GM23338 (cell line): ENCODE data around the gene SRXN1. TPM values are rescaled to one million over a fixed set of nuclear protein-coding genes. Genes with fewer than 3 reads are reported as not detected.
A peak's percentile ranks its signal among the peaks of the same experiment; 100 is the strongest.

Source experiments
- ATAC-seq: fragments of 200-7000 bp; cut with Tn5 transposase; 3 replicates; pipeline ENCODE4 v1.9.1; 2020
- DNase-seq: peaks from one replicate; pipeline ENCODE4 v3.0.0-alpha.2; 2015; ENCODE audit warnings: low spot score
- H2AFZ ChIP-seq: fragments of 200-600 bp; sonication (generic); 2 replicates; pipeline ENCODE4 v1.8.0; 2016; ENCODE audit warnings: antibody characterized with exemption, mild to moderate bottlenecking, moderate library complexity
- H3F3A ChIP-seq: fragments of 200-600 bp; sonication (generic); replicated peaks from 2 replicates; pipeline ENCODE4 v1.8.0; 2017; ENCODE audit warnings: antibody characterized with exemption, mixed run types, low read depth
- H3K27ac ChIP-seq: fragments of 200-600 bp; sonication (generic); 2 replicates; pipeline ENCODE4 v1.6.1; 2016; ENCODE audit warnings: low read depth
- H3K27me3 ChIP-seq: fragments of 200-600 bp; sonication (generic); 2 replicates; pipeline ENCODE4 v1.8.0; 2016; ENCODE audit warnings: mild to moderate bottlenecking, mixed run types, moderate library complexity; ENCODE audit not compliant: insufficient read depth
- H3K36me3 ChIP-seq: fragments of 200-600 bp; sonication (generic); 2 replicates; pipeline ENCODE4 v1.8.0; 2016; ENCODE audit warnings: mild to moderate bottlenecking; ENCODE audit not compliant: insufficient read depth
- H3K4me1 ChIP-seq: fragments of 200-600 bp; sonication (generic); 2 replicates; pipeline ENCODE4 v1.8.0; 2016; ENCODE audit warnings: mild to moderate bottlenecking, moderate library complexity; ENCODE audit not compliant: insufficient read depth
- H3K4me2 ChIP-seq: fragments of 200-600 bp; sonication (generic); 2 replicates; pipeline ENCODE4 v1.7.1; 2017; ENCODE audit warnings: mixed run types
- H3K4me3 ChIP-seq: fragments of 200-600 bp; sonication (generic); 2 replicates; pipeline ENCODE4 v1.6.1; 2016; ENCODE audit warnings: mixed run types
- H3K79me2 ChIP-seq: fragments of 200-600 bp; sonication (generic); replicated peaks from 2 replicates; pipeline ENCODE4 v1.8.0; 2017; ENCODE audit warnings: mild to moderate bottlenecking; ENCODE audit not compliant: insufficient read depth
- H3K9me2 ChIP-seq: fragments of 200-600 bp; sonication (generic); 2 replicates; pipeline ENCODE4 v1.8.0; 2017; ENCODE audit not compliant: insufficient read depth
- H4K20me1 ChIP-seq: fragments of 200-600 bp; sonication (generic); replicated peaks from 2 replicates; pipeline ENCODE4 v1.8.0; 2017; ENCODE audit warnings: mild to moderate bottlenecking; ENCODE audit not compliant: insufficient read depth
- H3K27ac Mint-ChIP-seq: 2 replicates; pipeline ENCODE4 v1.8.0; 2020; ENCODE audit warnings: inconsistent platforms, mild to moderate bottlenecking, moderate library complexity, mixed read lengths
- H3K27me3 Mint-ChIP-seq: 3 replicates; pipeline ENCODE4 v1.8.0; 2022; ENCODE audit warnings: low read depth, mild to moderate bottlenecking, moderate library complexity, mixed read lengths, inconsistent platforms; ENCODE audit not compliant: insufficient read depth, poor library complexity
- H3K36me3 Mint-ChIP-seq: 3 replicates; pipeline ENCODE4 v1.8.0; 2021; ENCODE audit warnings: low read depth, mild to moderate bottlenecking, inconsistent platforms, moderate library complexity, mixed read lengths
- H3K4me1 Mint-ChIP-seq: 3 replicates; pipeline ENCODE4 v1.8.0; 2020; ENCODE audit warnings: mild to moderate bottlenecking, inconsistent platforms, mixed read lengths
- H3K4me3 Mint-ChIP-seq: 3 replicates; pipeline ENCODE4 v1.8.0; 2021; ENCODE audit warnings: moderate library complexity, mild to moderate bottlenecking, inconsistent platforms, mixed read lengths
- H3K9me3 Mint-ChIP-seq: 3 replicates; pipeline ENCODE4 v1.8.0; 2020; ENCODE audit warnings: moderate library complexity, mild to moderate bottlenecking, inconsistent platforms, mixed read lengths
- ZNF114 ChIP-seq: fragments of 250-450 bp; sonication (Bioruptor Pico); IDR thresholded peaks from 2 replicates; pipeline ENCODE4 v1.5.0; 2020; ENCODE audit warnings: mild to moderate bottlenecking, moderate library complexity
- polyA plus RNA-seq: library from polyadenylated mRNA; unstranded; fragments of >200 nt; fragmentation: Nextera tagmentation; extraction: Ambion mirVana; gene quantifications from 2 replicates; pipeline ENCODE4 v1.2.1, GENCODE V29; 2016
- total RNA-seq: library from RNA; depleted of rRNA; stranded (reverse); fragments of >200 nt; shearing (Covaris generic); gene quantifications from 2 replicates; pipeline ENCODE4 v1.2.3, GENCODE V29; 2014
- TF ChIP-seq, protein P1 (sequence below): fragments of 250-450 bp; sonication (Bioruptor Pico); IDR thresholded peaks from 2 replicates; pipeline ENCODE4 v1.5.0; 2020; ENCODE audit warnings: mild to moderate bottlenecking, moderate library complexity
- TF ChIP-seq, protein P2 (sequence below): IDR thresholded peaks from 2 replicates; pipeline ENCODE4 v1.6.1; 2016; ENCODE audit warnings: antibody characterized with exemption
- TF ChIP-seq, protein P3 (sequence below), 2 experiments: fragments of 200-600 bp in 1 of 2; sonication (generic) in 1 of 2; conservative IDR thresholded peaks; 2 replicates each; pipeline versions ENCODE4 v1.5.1 to v1.6.1; 2016 to 2017; ENCODE audit warnings: antibody characterized with exemption in 2 of 2, low read depth in 2 of 2, mild to moderate bottlenecking in 2 of 2, moderate library complexity in 1 of 2

SRXN1 gene
- total and polyA plus RNA-seq, 2 experiments from 2014 or later: 8.4 to 26.6 TPM

DNA sequence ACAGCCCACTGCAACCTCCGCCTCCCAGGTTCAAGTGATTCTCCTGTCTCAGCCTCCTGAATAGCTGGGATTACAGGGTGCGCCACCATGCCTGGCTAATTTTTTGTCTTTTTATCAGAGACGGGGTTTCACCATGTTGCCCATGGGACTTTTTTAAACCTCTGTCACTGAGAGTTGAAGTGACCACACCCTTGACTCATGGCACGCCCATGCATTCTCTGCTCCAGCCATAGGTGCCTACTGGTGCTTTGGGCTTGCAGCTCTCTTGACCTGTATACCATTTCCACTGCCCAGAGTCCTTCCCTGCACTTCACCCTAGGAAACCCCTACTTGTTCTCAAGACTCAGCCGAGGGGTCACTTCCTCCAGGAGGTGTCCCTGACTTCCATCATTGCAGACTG is 25.0 kb upstream of the SRXN1 start (continued):
- TF ChIP-seq, protein P1, sequence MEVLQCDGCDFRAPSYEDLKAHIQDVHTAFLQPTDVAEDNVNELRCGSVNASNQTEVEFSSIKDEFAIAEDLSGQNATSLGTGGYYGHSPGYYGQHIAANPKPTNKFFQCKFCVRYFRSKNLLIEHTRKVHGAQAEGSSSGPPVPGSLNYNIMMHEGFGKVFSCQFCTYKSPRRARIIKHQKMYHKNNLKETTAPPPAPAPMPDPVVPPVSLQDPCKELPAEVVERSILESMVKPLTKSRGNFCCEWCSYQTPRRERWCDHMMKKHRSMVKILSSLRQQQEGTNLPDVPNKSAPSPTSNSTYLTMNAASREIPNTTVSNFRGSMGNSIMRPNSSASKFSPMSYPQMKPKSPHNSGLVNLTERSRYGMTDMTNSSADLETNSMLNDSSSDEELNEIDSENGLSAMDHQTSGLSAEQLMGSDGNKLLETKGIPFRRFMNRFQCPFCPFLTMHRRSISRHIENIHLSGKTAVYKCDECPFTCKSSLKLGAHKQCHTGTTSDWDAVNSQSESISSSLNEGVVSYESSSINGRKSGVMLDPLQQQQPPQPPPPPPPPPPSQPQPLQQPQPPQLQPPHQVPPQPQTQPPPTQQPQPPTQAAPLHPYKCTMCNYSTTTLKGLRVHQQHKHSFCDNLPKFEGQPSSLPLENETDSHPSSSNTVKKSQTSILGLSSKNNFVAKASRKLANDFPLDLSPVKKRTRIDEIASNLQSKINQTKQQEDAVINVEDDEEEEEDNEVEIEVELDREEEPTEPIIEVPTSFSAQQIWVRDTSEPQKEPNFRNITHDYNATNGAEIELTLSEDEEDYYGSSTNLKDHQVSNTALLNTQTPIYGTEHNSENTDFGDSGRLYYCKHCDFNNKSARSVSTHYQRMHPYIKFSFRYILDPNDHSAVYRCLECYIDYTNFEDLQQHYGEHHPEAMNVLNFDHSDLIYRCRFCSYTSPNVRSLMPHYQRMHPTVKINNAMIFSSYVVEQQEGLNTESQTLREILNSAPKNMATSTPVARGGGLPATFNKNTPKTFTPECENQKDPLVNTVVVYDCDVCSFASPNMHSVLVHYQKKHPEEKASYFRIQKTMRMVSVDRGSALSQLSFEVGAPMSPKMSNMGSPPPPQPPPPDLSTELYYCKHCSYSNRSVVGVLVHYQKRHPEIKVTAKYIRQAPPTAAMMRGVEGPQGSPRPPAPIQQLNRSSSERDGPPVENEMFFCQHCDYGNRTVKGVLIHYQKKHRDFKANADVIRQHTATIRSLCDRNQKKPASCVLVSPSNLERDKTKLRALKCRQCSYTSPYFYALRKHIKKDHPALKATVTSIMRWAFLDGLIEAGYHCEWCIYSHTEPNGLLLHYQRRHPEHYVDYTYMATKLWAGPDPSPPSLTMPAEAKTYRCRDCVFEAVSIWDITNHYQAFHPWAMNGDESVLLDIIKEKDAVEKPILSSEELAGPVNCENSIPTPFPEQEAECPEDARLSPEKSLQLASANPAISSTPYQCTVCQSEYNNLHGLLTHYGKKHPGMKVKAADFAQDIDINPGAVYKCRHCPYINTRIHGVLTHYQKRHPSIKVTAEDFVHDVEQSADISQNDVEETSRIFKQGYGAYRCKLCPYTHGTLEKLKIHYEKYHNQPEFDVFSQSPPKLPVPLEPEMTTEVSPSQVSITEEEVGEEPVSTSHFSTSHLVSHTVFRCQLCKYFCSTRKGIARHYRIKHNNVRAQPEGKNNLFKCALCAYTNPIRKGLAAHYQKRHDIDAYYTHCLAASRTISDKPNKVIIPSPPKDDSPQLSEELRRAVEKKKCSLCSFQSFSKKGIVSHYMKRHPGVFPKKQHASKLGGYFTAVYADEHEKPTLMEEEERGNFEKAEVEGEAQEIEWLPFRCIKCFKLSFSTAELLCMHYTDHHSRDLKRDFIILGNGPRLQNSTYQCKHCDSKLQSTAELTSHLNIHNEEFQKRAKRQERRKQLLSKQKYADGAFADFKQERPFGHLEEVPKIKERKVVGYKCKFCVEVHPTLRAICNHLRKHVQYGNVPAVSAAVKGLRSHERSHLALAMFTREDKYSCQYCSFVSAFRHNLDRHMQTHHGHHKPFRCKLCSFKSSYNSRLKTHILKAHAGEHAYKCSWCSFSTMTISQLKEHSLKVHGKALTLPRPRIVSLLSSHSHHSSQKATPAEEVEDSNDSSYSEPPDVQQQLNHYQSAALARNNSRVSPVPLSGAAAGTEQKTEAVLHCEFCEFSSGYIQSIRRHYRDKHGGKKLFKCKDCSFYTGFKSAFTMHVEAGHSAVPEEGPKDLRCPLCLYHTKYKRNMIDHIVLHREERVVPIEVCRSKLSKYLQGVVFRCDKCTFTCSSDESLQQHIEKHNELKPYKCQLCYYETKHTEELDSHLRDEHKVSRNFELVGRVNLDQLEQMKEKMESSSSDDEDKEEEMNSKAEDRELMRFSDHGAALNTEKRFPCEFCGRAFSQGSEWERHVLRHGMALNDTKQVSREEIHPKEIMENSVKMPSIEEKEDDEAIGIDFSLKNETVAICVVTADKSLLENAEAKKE (CRISPR knock-in tag): no peak
- TF ChIP-seq, protein P2, sequence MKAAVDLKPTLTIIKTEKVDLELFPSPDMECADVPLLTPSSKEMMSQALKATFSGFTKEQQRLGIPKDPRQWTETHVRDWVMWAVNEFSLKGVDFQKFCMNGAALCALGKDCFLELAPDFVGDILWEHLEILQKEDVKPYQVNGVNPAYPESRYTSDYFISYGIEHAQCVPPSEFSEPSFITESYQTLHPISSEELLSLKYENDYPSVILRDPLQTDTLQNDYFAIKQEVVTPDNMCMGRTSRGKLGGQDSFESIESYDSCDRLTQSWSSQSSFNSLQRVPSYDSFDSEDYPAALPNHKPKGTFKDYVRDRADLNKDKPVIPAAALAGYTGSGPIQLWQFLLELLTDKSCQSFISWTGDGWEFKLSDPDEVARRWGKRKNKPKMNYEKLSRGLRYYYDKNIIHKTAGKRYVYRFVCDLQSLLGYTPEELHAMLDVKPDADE: no peak
- TF ChIP-seq ZNF114: no peak

DNA sequence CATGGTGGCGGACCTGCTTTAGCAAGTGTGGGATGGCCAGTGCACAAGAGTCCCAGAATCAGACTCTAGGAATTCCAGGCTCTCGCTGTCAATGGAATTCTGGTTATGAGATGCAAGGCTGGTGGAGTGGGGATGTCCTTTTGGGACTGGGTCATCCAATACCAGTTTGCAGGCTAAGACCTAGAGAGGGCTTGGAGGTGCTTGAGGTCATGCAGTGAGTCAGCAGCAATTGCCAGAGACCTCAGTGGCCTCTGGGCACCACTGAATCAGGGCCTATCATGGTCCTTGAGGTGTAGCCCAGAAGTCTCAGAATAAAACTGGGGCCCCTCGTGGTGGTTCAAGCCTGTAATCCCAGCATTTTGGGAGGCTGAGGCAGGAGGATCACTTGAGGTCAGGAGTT is 24.0 kb upstream of the SRXN1 start:
- Histone ChIP-seq H3K4me1 (peaks cover 21% of the 10 kb centered on the region; the same call in 1 of the 2 replicates), H3K4me2 (peak overlapping the region; percentile 100), H3K79me2 (no peaks in the 10 kb centered on the region), H2AFZ (peak overlapping the region; percentile 99), H3K4me3 (peak overlapping the region; percentile 88), H3K27me3 (peaks cover 47% of the 10 kb centered on the region), H3K9me2 (no peaks in the 10 kb centered on the region), H3K27ac (no peak overlapping the region), H4K20me1 (no peaks in the 10 kb centered on the region), H3K36me3 (no peaks in the 10 kb centered on the region), H3F3A (0 out of 2 replicates have a peak, but pooled peaks cover 4% of the 10 kb centered on the region)
- Mint-ChIP-seq H3K4me3 (peak overlapping the region; percentile 79), H3K27me3 (peaks cover 44% of the 10 kb centered on the region), H3K4me1 (peaks cover 31% of the 10 kb centered on the region), H3K36me3 (no peaks in the 10 kb centered on the region), H3K27ac (no peak overlapping the region), H3K9me3 (no peaks in the 10 kb centered on the region)
- DNase-seq (no peak), ATAC-seq (no peak)
- TF ChIP-seq, protein P3, sequence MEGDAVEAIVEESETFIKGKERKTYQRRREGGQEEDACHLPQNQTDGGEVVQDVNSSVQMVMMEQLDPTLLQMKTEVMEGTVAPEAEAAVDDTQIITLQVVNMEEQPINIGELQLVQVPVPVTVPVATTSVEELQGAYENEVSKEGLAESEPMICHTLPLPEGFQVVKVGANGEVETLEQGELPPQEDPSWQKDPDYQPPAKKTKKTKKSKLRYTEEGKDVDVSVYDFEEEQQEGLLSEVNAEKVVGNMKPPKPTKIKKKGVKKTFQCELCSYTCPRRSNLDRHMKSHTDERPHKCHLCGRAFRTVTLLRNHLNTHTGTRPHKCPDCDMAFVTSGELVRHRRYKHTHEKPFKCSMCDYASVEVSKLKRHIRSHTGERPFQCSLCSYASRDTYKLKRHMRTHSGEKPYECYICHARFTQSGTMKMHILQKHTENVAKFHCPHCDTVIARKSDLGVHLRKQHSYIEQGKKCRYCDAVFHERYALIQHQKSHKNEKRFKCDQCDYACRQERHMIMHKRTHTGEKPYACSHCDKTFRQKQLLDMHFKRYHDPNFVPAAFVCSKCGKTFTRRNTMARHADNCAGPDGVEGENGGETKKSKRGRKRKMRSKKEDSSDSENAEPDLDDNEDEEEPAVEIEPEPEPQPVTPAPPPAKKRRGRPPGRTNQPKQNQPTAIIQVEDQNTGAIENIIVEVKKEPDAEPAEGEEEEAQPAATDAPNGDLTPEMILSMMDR (conservative IDR thresholded peaks at IDR 0.05; ENCODE audit: low read depth in 2 of 2): no peak
